GM19238 (cell line): Measurements from ENCODE around the gene C1QL2.

ENCODE experiments used
- DNase-seq: peaks from one replicate; pipeline ENCODE4 v3.0.0; 2011; ENCODE audit warnings: low spot score; ENCODE audit not compliant: insufficient read length

The C1QL2 gene

GRCh38 chr2:119179991-119180390 is 21.4 kb upstream of the C1QL2 start:
- no peak for DNase-seq

GRCh38 chr2:119179202-119179601 is 20.7 kb upstream of the C1QL2 start:
- no peak for DNase-seq

- no peak for DNase-seq
These were observed 20.2 kb upstream of the C1QL2 start for GRCh38 chr2:119178776-119179175.

- DNase-seq, result no peak
These were observed 19.3 kb upstream of the C1QL2 start for GRCh38 chr2:119177838-119178190.

- no peak for DNase-seq
These were observed 18.8 kb upstream of the C1QL2 start for GRCh38 chr2:119177171-119177837.

- no peak for DNase-seq
These were observed 17.0 kb upstream of the C1QL2 start for GRCh38 chr2:119175517-119175916.

- DNase-seq, result no peak
These were observed 16.4 kb upstream of the C1QL2 start for GRCh38 chr2:119174993-119175347.

- DNase-seq, result peak; percentile 51
These were observed 15.9 kb upstream of the C1QL2 start for GRCh38 chr2:119174216-119174992.

- DNase-seq, result no peak
These were observed 15.1 kb upstream of the C1QL2 start for GRCh38 chr2:119173556-119174060.

- DNase-seq, result no peak
These were observed 12.0 kb upstream of the C1QL2 start for GRCh38 chr2:119170504-119170903.

- no peak for DNase-seq
These were observed 11.2 kb upstream of the C1QL2 start for GRCh38 chr2:119169717-119170116.

- no peak for DNase-seq
These were observed 1.9 kb upstream of the C1QL2 start for GRCh38 chr2:119160361-119160990.

GRCh38 chr2:119157850-119158511 is 570 bp downstream of the C1QL2 start:
- DNase-seq, result no peak

- no peak for DNase-seq
These were observed 1.4 kb downstream of the C1QL2 start for GRCh38 chr2:119156891-119157773.

GRCh38 chr2:119156105-119156890 is 2.3 kb downstream of the C1QL2 start:
- DNase-seq, result no peak

- no peak for DNase-seq
These were observed 2.9 kb downstream of the C1QL2 start for GRCh38 chr2:119155633-119156032.

GRCh38 chr2:119154076-119154475 is 4.5 kb downstream of the C1QL2 start:
- no peak for DNase-seq

- DNase-seq, result no peak
These were observed 8.9 kb downstream of the C1QL2 start for GRCh38 chr2:119149611-119150010.

- DNase-seq, result no peak
These were observed 10.5 kb downstream of the C1QL2 start for GRCh38 chr2:119147776-119148715.
